A549 (cell line): Measurements from ENCODE around the gene SORCS2. TPM values are rescaled to one million over a fixed set of nuclear protein-coding genes. Genes with fewer than 3 reads are reported as not detected.

Experiments used
- ATAC-seq, 2 experiments: fragments of 200-7000 bp in 1 of 2; fragments of >200 bp in 1 of 2; cut with Nextera tagmentation in 1 of 2; cut with Tn5 transposase in 1 of 2; 3 replicates each; pipeline versions ENCODE4 v1.8.0 to v1.9.1; 2018 to 2020; ENCODE audit warnings: mild to moderate bottlenecking in 1 of 2, moderate library complexity in 1 of 2
- CTCF ChIA-PET: fragments of 300-600 bp; sonication (Branson Sonifier 250); formaldehyde crosslinking; extraction: SDS; loops from one replicate; lab custom pipeline; 2021; ENCODE audit warnings: antibody characterized with exemption, inconsistent platforms; lab: Yijun Ruan, JAX
- POLR2A ChIA-PET: fragments of 350-600 bp; formaldehyde crosslinking; extraction: SDS; loops from one replicate; lab custom pipeline; 2021; ENCODE audit warnings: antibody characterized with exemption, inconsistent platforms; lab: Yijun Ruan, JAX
- DNase-seq, 2 experiments: peaks; one replicate each; pipeline versions ENCODE4 v3.0.0 to v3.0.0-alpha.2; 2011 to 2016; ENCODE audit warnings: low read depth in 1 of 2, low spot score in 1 of 2
- FAIRE-seq: peaks from 2 replicates; lab custom pipeline; 2011; peaks lifted over from hg19 to GRCh38; lab: Jason Lieb, UNC
- H3K27ac ChIP-seq, 2 experiments: fragments of >200 bp; sonication (Bioruptor Twin); formaldehyde crosslinking; 3 replicates each; pipeline ENCODE4 v1.5.1; 2016 to 2017
- H3K4me1 ChIP-seq: fragments of >200 bp; sonication (Bioruptor Twin); formaldehyde crosslinking; 3 replicates; pipeline ENCODE4 v1.6.1; 2016
- H3K4me2 ChIP-seq: fragments of >200 bp; sonication (Bioruptor Twin); formaldehyde crosslinking; 3 replicates; pipeline ENCODE4 v1.6.1; 2016
- H3K4me3 ChIP-seq: fragments of >200 bp; sonication (Bioruptor Twin); formaldehyde crosslinking; 3 replicates; pipeline ENCODE4 v1.5.1; 2016
- H3K9me3 ChIP-seq: fragments of >200 bp; sonication (Bioruptor Twin); formaldehyde crosslinking; 3 replicates; pipeline ENCODE4 v1.6.1; 2016
- CBX2 ChIP-seq: fragments of 200-600 bp; sonication (generic); IDR thresholded peaks from 2 replicates; pipeline ENCODE4 v1.6.1; 2016; ENCODE audit warnings: low read depth, mild to moderate bottlenecking, borderline replicate concordance
- CHD2 ChIP-seq: fragments of 150-350 bp; IDR thresholded peaks from 2 replicates; pipeline ENCODE4 v1.6.1; 2014; ENCODE audit warnings: low read length; ENCODE audit not compliant: partially characterized antibody
- EHMT2 ChIP-seq: fragments of 200-600 bp; sonication (generic); IDR thresholded peaks from 2 replicates; pipeline ENCODE4 v1.6.1; 2016; ENCODE audit warnings: antibody characterized with exemption, low read depth, mild to moderate bottlenecking, moderate library complexity
- ELK1 ChIP-seq: fragments of 150-350 bp; IDR thresholded peaks from 2 replicates; pipeline ENCODE4 v1.6.1; 2014; ENCODE audit warnings: low read depth, mild to moderate bottlenecking, low read length
- EP300 ChIP-seq, 2 experiments: fragments of >200 bp; sonication (Bioruptor Twin); formaldehyde crosslinking; IDR thresholded peaks; 2 replicates in 1 of 2; 3 replicates in 1 of 2; pipeline ENCODE4 v1.6.1; 2016 to 2017
- GATA3 ChIP-seq: IDR thresholded peaks from 2 replicates; pipeline ENCODE4 v1.6.1; 2012; ENCODE audit warnings: borderline replicate concordance
- HES2 ChIP-seq: fragments of >200 bp; sonication (Bioruptor Twin); formaldehyde crosslinking; IDR thresholded peaks from 2 replicates; pipeline ENCODE4 v1.6.1; 2016
- HEYL ChIP-seq: fragments of 250-450 bp; sonication (Bioruptor Pico); IDR thresholded peaks from 2 replicates; pipeline ENCODE4 v1.8.0; 2021; ENCODE audit warnings: mild to moderate bottlenecking, moderate library complexity
- HOXB13 ChIP-seq: fragments of 250-450 bp; sonication (Bioruptor Pico); IDR thresholded peaks from 2 replicates; pipeline ENCODE4 v1.5.0; 2020; ENCODE audit warnings: low read depth, mild to moderate bottlenecking, moderate library complexity
- KDM1A ChIP-seq: fragments of 200-600 bp; sonication (generic); IDR thresholded peaks from 2 replicates; pipeline ENCODE4 v1.6.1; 2016; ENCODE audit warnings: low read depth, mild to moderate bottlenecking
- MAFK ChIP-seq: fragments of 450-650 bp; IDR thresholded peaks from 2 replicates; pipeline ENCODE4 v1.6.1; 2014; ENCODE audit not compliant: partially characterized antibody
- MAX ChIP-seq: IDR thresholded peaks from 2 replicates; pipeline ENCODE4 v1.6.1; 2012
- MAZ ChIP-seq: fragments of 150-350 bp; IDR thresholded peaks from 2 replicates; pipeline ENCODE4 v1.6.1; 2014; ENCODE audit warnings: antibody characterized with exemption, low read depth, low read length, borderline replicate concordance
- NPAS2 ChIP-seq: fragments of 250-450 bp; sonication (Bioruptor Pico); IDR thresholded peaks from 2 replicates; pipeline ENCODE4 v1.8.0; 2022; ENCODE audit warnings: mild to moderate bottlenecking, moderate library complexity, borderline replicate concordance
- PBX3 ChIP-seq: IDR thresholded peaks from 2 replicates; pipeline ENCODE4 v1.6.1; 2012
- PHF8 ChIP-seq: fragments of 200-600 bp; sonication (generic); IDR thresholded peaks from 2 replicates; pipeline ENCODE4 v1.6.1; 2016; ENCODE audit warnings: low read depth, mild to moderate bottlenecking, antibody characterized with exemption, moderate library complexity, borderline replicate concordance
- RARB ChIP-seq: fragments of 250-450 bp; sonication (Bioruptor Pico); IDR thresholded peaks from 2 replicates; pipeline ENCODE4 v1.8.0; 2021; ENCODE audit warnings: mild to moderate bottlenecking, moderate library complexity
- RNF2 ChIP-seq: fragments of 200-600 bp; sonication (generic); IDR thresholded peaks from 2 replicates; pipeline ENCODE4 v1.6.1; 2016; ENCODE audit warnings: low read depth, mild to moderate bottlenecking, antibody characterized with exemption, moderate library complexity, borderline replicate concordance
- SREBF2 ChIP-seq: fragments of 450-650 bp; IDR thresholded peaks from 2 replicates; pipeline ENCODE4 v1.6.1; 2014; ENCODE audit warnings: mild to moderate bottlenecking, moderate library complexity
- TFCP2L1 ChIP-seq: fragments of 250-450 bp; sonication (Bioruptor Pico); IDR thresholded peaks from 2 replicates; pipeline ENCODE4 v1.5.0; 2021; ENCODE audit warnings: mild to moderate bottlenecking
- ZC3H11A ChIP-seq: fragments of 450-650 bp; IDR thresholded peaks from 2 replicates; pipeline ENCODE4 v1.6.1; 2014; ENCODE audit warnings: antibody characterized with exemption, mild to moderate bottlenecking
- ZFP36 ChIP-seq: fragments of 450-650 bp; IDR thresholded peaks from 2 replicates; pipeline ENCODE4 v1.6.1; 2014; ENCODE audit warnings: borderline replicate concordance; ENCODE audit not compliant: partially characterized antibody
- ZSCAN20 ChIP-seq: fragments of 250-450 bp; sonication (Bioruptor Pico); IDR thresholded peaks from 2 replicates; pipeline ENCODE4 v1.8.0; 2022; ENCODE audit warnings: mild to moderate bottlenecking, moderate library complexity
- WGBS: methylation state at CpG from one replicate; pipeline ENCODE4 v1.1.6; 2017; ENCODE audit errors: missing lambda C conversion rate; 5-methylcytosine and 5-hydroxymethylcytosine counted together
- polyA plus RNA-seq, 4 experiments: library from polyadenylated mRNA; depleted of rRNA in 3 of 4; stranded (reverse); fragments of >200 nt; fragmentation: RNase III in 1 of 4; extraction: RNeasy Plus Mini Kit Qiagen cat#74134 plus additional on column Dnase treatment in 1 of 4; gene quantifications; 2 replicates in 3 of 4; 3 replicates in 1 of 4; pipeline ENCODE4 v1.2.3, GENCODE V29; 2011 to 2017

The SORCS2 gene
- polyA plus RNA-seq, 2 of the 4 experiments (the other 2 are of a cell fraction) = 1.4 to 4.6 TPM

- H3K4me2 ChIP-seq = no peak overlapping the region
- DNase-seq = no peak
- no peak for TF ChIP-seq ZSCAN20 (CRISPR knock-in tag)
- CTCF ChIA-PET = interaction anchor here (0.8 kb wide), 1 partner anchor 9 kb away, joined by 3 read pairs; no protein-coding TSS in a partner anchor
- FAIRE-seq = no peak
- H3K27ac ChIP-seq = no peak overlapping the region
- H3K4me3 ChIP-seq = no peak overlapping the region
- no peak for ATAC-seq
- POLR2A ChIA-PET = no interaction called here
- H3K4me1 ChIP-seq = no peaks in the 10 kb centered on the region
- WGBS = 82% methylated on average over 4 of the region's 8 CpGs
- H3K9me3 ChIP-seq = no peaks in the 10 kb centered on the region
Measured at GRCh38 chr4:7541414-7541810, 349.1 kb downstream of the SORCS2 start.

GRCh38 chr4:7542781-7543180, 350.4 kb downstream of the SORCS2 start:
- TF ChIP-seq MAFK = no peak
- TF ChIP-seq NPAS2 (CRISPR knock-in tag) = no peak
- no peak for TF ChIP-seq EP300 (IDR thresholded peaks at IDR 0.05)
- TF ChIP-seq CBX2 = no peak
- no peak for TF ChIP-seq KDM1A
- no peak for TF ChIP-seq RARB (CRISPR knock-in tag)
- no peak for TF ChIP-seq SREBF2
- no peak for TF ChIP-seq GATA3
- TF ChIP-seq EHMT2 = no peak
- TF ChIP-seq HOXB13 (CRISPR knock-in tag) = no peak
- no peak for TF ChIP-seq ZFP36
- TF ChIP-seq HEYL (CRISPR knock-in tag) = no peak
- TF ChIP-seq RNF2 = no peak
- TF ChIP-seq PBX3 = no peak
- Histone ChIP-seq H3K9me3 (no peaks in the 10 kb centered on the region), H3K4me3 (no peak overlapping the region), H3K4me1 (no peaks in the 10 kb centered on the region), H3K4me2 (no peak overlapping the region), H3K27ac (no peak overlapping the region)
- ChIA-PET CTCF (no interaction called here), POLR2A (no interaction called here)
- 89% methylated on average over 3 of the region's 4 CpGs for WGBS
- DNase-seq = no peak
- ATAC-seq = no peak
- FAIRE-seq = no peak

- CTCF ChIA-PET = no interaction called here
- H3K4me3 ChIP-seq = no peak overlapping the region
- ATAC-seq (no peak), DNase-seq (no peak), FAIRE-seq (no peak)
- H3K4me1 ChIP-seq = no peaks in the 10 kb centered on the region
- H3K9me3 ChIP-seq = peaks cover 4% of the 10 kb centered on the region; the same call in 1 of the 3 replicates
- H3K4me2 ChIP-seq = no peak overlapping the region
- POLR2A ChIA-PET = no interaction called here
- 65% methylated on average over 14 of the region's 18 CpGs for WGBS
- TF ChIP-seq PHF8 = no peak
- no peak for TF ChIP-seq RARB (CRISPR knock-in tag)
- TF ChIP-seq MAFK = no peak
- TF ChIP-seq PBX3 = no peak
- TF ChIP-seq TFCP2L1 (CRISPR knock-in tag) = no peak
- TF ChIP-seq MAZ = no peak
- TF ChIP-seq SREBF2 = no peak
- no peak for TF ChIP-seq HES2
- TF ChIP-seq ELK1 = no peak
- TF ChIP-seq MAX = no peak
- no peak for TF ChIP-seq KDM1A
- TF ChIP-seq ZFP36 = no peak
- TF ChIP-seq ZC3H11A = no peak
- no peak for TF ChIP-seq CHD2
- no peak overlapping the region for H3K27ac ChIP-seq
Measured at GRCh38 chr4:7546152-7546808, 353.9 kb downstream of the SORCS2 start.
